ENCODE results near the gene SYTL2. TPM values are rescaled to one million over a fixed set of nuclear protein-coding genes. Genes with fewer than 3 reads are reported as not detected.

The SYTL2 gene
- total RNA-seq, 2 experiments from 2014 or later: 10.2 TPM

GRCh38 chr11:85826116-85826855 lies 15.3 kb upstream of the SYTL2 start:
- ChIA-PET POLR2A (interaction anchor here (0.6 kb wide), 1 partner anchor 853 kb away, joined by 3 read pairs; no protein-coding TSS in a partner anchor), CTCF (interaction anchor here (1.1 to 2.4 kb wide), 6 partner anchors 12 to 163 kb away, joined by 3 to 11 read pairs (median 4); partner anchors contain the start of genes CCDC83 and CREBZF)
- Mint-ChIP-seq H3K9me3 (no peaks in the 10 kb centered on the region), H3K4me3 (no peak overlapping the region), H3K4me1 (ENCODE audit: low read depth) (peaks cover 71% of the 10 kb centered on the region), H3K27ac (peak overlapping the region; percentile 9), H3K27me3 (no peaks in the 10 kb centered on the region), H3K36me3 (no peaks in the 10 kb centered on the region)
- intact Hi-C loops (cut with micrococcal nuclease): loop anchor here (2.0 to 10.0 kb wide), 5 partner anchors 131 to 919 kb away; partner anchors contain the start of gene CREBZF
- DNase-seq: peak; percentile 41

GRCh38 chr11:85825616-85826015 lies 14.7 kb upstream of the SYTL2 start:
- Mint-ChIP-seq H3K9me3 (no peaks in the 10 kb centered on the region), H3K4me3 (no peak overlapping the region), H3K36me3 (no peaks in the 10 kb centered on the region), H3K27me3 (no peaks in the 10 kb centered on the region), H3K4me1 (ENCODE audit: low read depth) (peaks cover 73% of the 10 kb centered on the region), H3K27ac (no peak overlapping the region)
- ChIA-PET CTCF (interaction anchor here (0.8 to 2.4 kb wide), 6 partner anchors 11 to 162 kb away, joined by 3 to 11 read pairs (median 4); partner anchors contain the start of gene CCDC83), POLR2A (interaction anchor here (1.4 kb wide), 2 partner anchors 11 to 51 kb away, joined by 3 read pairs; no protein-coding TSS in a partner anchor)
- DNase-seq: no peak
- intact Hi-C loops (cut with micrococcal nuclease): loop anchor here (2.0 to 10.0 kb wide), 5 partner anchors 131 to 919 kb away; partner anchors contain the start of gene CREBZF

- POLR2A ChIA-PET: interaction anchor here (1.4 kb wide), 1 partner anchor 49 kb away, joined by 3 read pairs; no protein-coding TSS in a partner anchor
- peak; percentile 80 for DNase-seq
- CTCF ChIA-PET: interaction anchor here (0.6 to 1.7 kb wide), 3 partner anchors 14 to 160 kb away, joined by 4 to 11 read pairs (median 5); partner anchors contain the start of gene SYTL2
- Mint-ChIP-seq H3K4me3 (peak overlapping the region; percentile 2), H3K36me3 (no peaks in the 10 kb centered on the region), H3K27ac (peak overlapping the region; percentile 61), H3K9me3 (no peaks in the 10 kb centered on the region), H3K4me1 (ENCODE audit: low read depth) (peaks cover 70% of the 10 kb centered on the region), H3K27me3 (no peaks in the 10 kb centered on the region)
- intact Hi-C loops (cut with micrococcal nuclease): loop anchor here (1.0 to 10.0 kb wide), 5 partner anchors 13 to 921 kb away; partner anchors contain the start of genes CREBZF and SYTL2
These were observed 12.9 kb upstream of the SYTL2 start for GRCh38 chr11:85823816-85824215.

GRCh38 chr11:85822814-85823213 lies 11.9 kb upstream of the SYTL2 start:
- Mint-ChIP-seq H3K27ac (no peak overlapping the region), H3K9me3 (no peaks in the 10 kb centered on the region), H3K36me3 (no peaks in the 10 kb centered on the region), H3K4me1 (ENCODE audit: low read depth) (peaks cover 63% of the 10 kb centered on the region), H3K4me3 (no peak overlapping the region), H3K27me3 (no peaks in the 10 kb centered on the region)
- CTCF ChIA-PET: interaction anchor here (1.1 kb wide), 1 partner anchor 32 kb away, joined by 3 read pairs; the partner anchor contains the start of gene CCDC83
- intact Hi-C loops (cut with micrococcal nuclease): loop anchor here (1.0 to 10.0 kb wide), 5 partner anchors 12 to 922 kb away; partner anchors contain the start of genes CREBZF and SYTL2
- POLR2A ChIA-PET: no interaction called here
- no peak for DNase-seq

- POLR2A ChIA-PET: no interaction called here
- peaks cover 51% of the 10 kb centered on the region for H3K4me1 Mint-ChIP-seq (ENCODE audit: low read depth)
- no peak overlapping the region for H3K4me3 Mint-ChIP-seq
These were observed 10.7 kb upstream of the SYTL2 start for GRCh38 chr11:85821636-85822035.

GRCh38 chr11:85819441-85819840 lies 8.5 kb upstream of the SYTL2 start:
- Mint-ChIP-seq H3K4me1 (ENCODE audit: low read depth) (peaks cover 37% of the 10 kb centered on the region), H3K4me3 (no peak overlapping the region), H3K27me3 (no peaks in the 10 kb centered on the region), H3K36me3 (no peaks in the 10 kb centered on the region), H3K27ac (no peak overlapping the region), H3K9me3 (no peaks in the 10 kb centered on the region)
- intact Hi-C loops (cut with micrococcal nuclease): no loop called here
- POLR2A ChIA-PET: no interaction called here
- CTCF ChIA-PET: no interaction called here
- no peak for DNase-seq

More at GRCh38 chr11:85821636-85822035, 10.7 kb upstream of the SYTL2 start:
- Mint-ChIP-seq H3K36me3 (no peaks in the 10 kb centered on the region), H3K27me3 (no peaks in the 10 kb centered on the region), H3K9me3 (no peaks in the 10 kb centered on the region), H3K27ac (no peak overlapping the region)
- intact Hi-C loops (cut with micrococcal nuclease): loop anchor here (5.0 to 10.0 kb wide), 3 partner anchors 157 to 923 kb away; partner anchors contain the start of gene CREBZF
- CTCF ChIA-PET: no interaction called here
- peak; percentile 60 for DNase-seq

GRCh38 chr11:85815186-85815931 lies 4.4 kb upstream of the SYTL2 start:
- POLR2A ChIA-PET: interaction anchor here (1.3 kb wide), 2 partner anchors 10 to 12 kb away, joined by 3 to 4 read pairs; no protein-coding TSS in a partner anchor
- Mint-ChIP-seq H3K27me3 (peaks cover 3% of the 10 kb centered on the region), H3K4me3 (no peak overlapping the region), H3K9me3 (no peaks in the 10 kb centered on the region), H3K27ac (no peak overlapping the region), H3K4me1 (ENCODE audit: low read depth) (peaks cover 12% of the 10 kb centered on the region), H3K36me3 (no peaks in the 10 kb centered on the region)
- CTCF ChIA-PET: interaction anchor here (0.5 to 2.0 kb wide), 3 partner anchors 11 to 120 kb away, joined by 3 to 11 read pairs (median 5); no protein-coding TSS in a partner anchor
- intact Hi-C loops (cut with micrococcal nuclease): no loop called here
- DNase-seq: no peak

- H3K36me3 Mint-ChIP-seq: no peaks in the 10 kb centered on the region
- CTCF ChIA-PET: interaction anchor here (2.0 kb wide), 1 partner anchor 13 kb away, joined by 11 read pairs; no protein-coding TSS in a partner anchor
- H3K27me3 Mint-ChIP-seq: peaks cover 3% of the 10 kb centered on the region
- POLR2A ChIA-PET: interaction anchor here (1.3 kb wide), 1 partner anchor 11 kb away, joined by 3 read pairs; no protein-coding TSS in a partner anchor
- DNase-seq: no peak
- no peaks in the 10 kb centered on the region for H3K9me3 Mint-ChIP-seq
- intact Hi-C loops (cut with micrococcal nuclease): no loop called here
- H3K4me1 Mint-ChIP-seq (ENCODE audit: low read depth): peaks cover 28% of the 10 kb centered on the region
- H3K27ac Mint-ChIP-seq: no peak overlapping the region
- no peak overlapping the region for H3K4me3 Mint-ChIP-seq
These were observed 2.8 kb upstream of the SYTL2 start for GRCh38 chr11:85813721-85814120.

GRCh38 chr11:85811624-85812023 lies 683 bp upstream of the SYTL2 start:
- Mint-ChIP-seq H3K4me3 (peak overlapping the region; percentile 73), H3K27ac (peak overlapping the region; percentile 42), H3K9me3 (no peaks in the 10 kb centered on the region), H3K4me1 (ENCODE audit: low read depth) (peaks cover 28% of the 10 kb centered on the region), H3K36me3 (no peaks in the 10 kb centered on the region), H3K27me3 (peaks cover 3% of the 10 kb centered on the region)
- DNase-seq: no peak
- intact Hi-C loops (cut with micrococcal nuclease): loop anchor here (1.0 kb wide), 3 partner anchors 12 to 111 kb away; no protein-coding TSS in a partner anchor
- ChIA-PET CTCF (no interaction called here), POLR2A (no interaction called here)

- Mint-ChIP-seq H3K27ac (no peak overlapping the region), H3K9me3 (no peaks in the 10 kb centered on the region), H3K4me3 (peak overlapping the region; percentile 75), H3K36me3 (no peaks in the 10 kb centered on the region), H3K27me3 (peaks cover 3% of the 10 kb centered on the region), H3K4me1 (ENCODE audit: low read depth) (peaks cover 28% of the 10 kb centered on the region)
- ChIA-PET POLR2A (no interaction called here), CTCF (interaction anchor here (0.9 to 2.9 kb wide), 6 partner anchors 13 to 115 kb away, joined by 3 to 11 read pairs (median 6); partner anchors contain the start of gene CCDC83)
- intact Hi-C loops (cut with micrococcal nuclease): no loop called here
- peak; percentile 15 for DNase-seq
These were observed 445 bp downstream of the SYTL2 start for GRCh38 chr11:85810521-85810870.

- H3K36me3 Mint-ChIP-seq: no peaks in the 10 kb centered on the region
- DNase-seq: peak; percentile 27
- no peaks in the 10 kb centered on the region for H3K9me3 Mint-ChIP-seq
- intact Hi-C loops (cut with micrococcal nuclease): no loop called here
- H3K4me3 Mint-ChIP-seq: peak overlapping the region; percentile 75
- peaks cover 25% of the 10 kb centered on the region for H3K4me1 Mint-ChIP-seq (ENCODE audit: low read depth)
- ChIA-PET CTCF (interaction anchor here (0.9 to 2.9 kb wide), 8 partner anchors 9 to 114 kb away, joined by 3 to 11 read pairs (median 4); partner anchors contain the start of gene CCDC83), POLR2A (no interaction called here)
- peaks cover 3% of the 10 kb centered on the region for H3K27me3 Mint-ChIP-seq
- no peak overlapping the region for H3K27ac Mint-ChIP-seq
These were observed 1.1 kb downstream of the SYTL2 start for GRCh38 chr11:85809863-85810262.

Measured in activated CD4-positive, alpha-beta memory T cell treated with anti-CD3 and anti-CD28 coated beads for 36 hours (primary cell).